NB4 (cell line): ENCODE results near the gene CDH7.

Experiments used
- DNase-seq: peaks from one replicate; pipeline ENCODE4 v3.0.0; 2010; ENCODE audit warnings: low read depth
- H3K4me3 ChIP-seq: one replicate; pipeline ENCODE4 v1.5.1; 2011; ENCODE audit warnings: mild to moderate bottlenecking, low read depth, low read length, moderate library complexity
- MYC ChIP-seq: IDR thresholded peaks from 2 replicates; pipeline ENCODE4 v1.6.1; 2011; ENCODE audit warnings: low read depth, low read length
- POLR2A ChIP-seq: IDR thresholded peaks from 2 replicates; pipeline ENCODE4 v1.6.1; 2011; ENCODE audit warnings: mild to moderate bottlenecking; ENCODE audit not compliant: insufficient read length; ENCODE audit errors: extremely low read depth
- TF ChIP-seq, protein P1 (sequence below): IDR thresholded peaks from one replicate; pipeline ENCODE4 v1.5.1; 2012; ENCODE audit warnings: low read depth, low read length
- TF ChIP-seq, protein P2 (sequence below): IDR thresholded peaks from 2 replicates; pipeline ENCODE4 v1.6.1; 2011; ENCODE audit warnings: low read depth, low read length

CDH7 gene

DNA sequence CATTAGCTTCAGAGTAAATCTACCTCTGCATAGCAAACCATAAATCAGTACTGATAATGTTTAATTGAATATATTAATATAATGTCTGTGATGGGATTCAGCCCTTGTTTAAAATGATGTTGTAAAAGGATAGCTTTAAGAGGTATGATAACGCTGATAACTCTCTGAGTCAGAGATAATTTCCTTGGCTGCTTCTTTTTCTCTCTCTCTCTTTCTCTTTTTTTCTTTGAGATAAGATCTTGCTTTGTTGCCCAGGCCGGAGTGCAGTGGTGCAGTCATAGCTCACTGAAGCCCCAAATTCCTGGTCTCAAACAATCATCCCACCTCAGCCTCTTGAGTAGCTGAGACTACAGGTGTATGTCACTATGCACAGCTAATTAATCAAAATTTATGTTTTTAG lies 35.7 kb downstream of the CDH7 start:
- no peak for DNase-seq
- TF ChIP-seq, protein P1, sequence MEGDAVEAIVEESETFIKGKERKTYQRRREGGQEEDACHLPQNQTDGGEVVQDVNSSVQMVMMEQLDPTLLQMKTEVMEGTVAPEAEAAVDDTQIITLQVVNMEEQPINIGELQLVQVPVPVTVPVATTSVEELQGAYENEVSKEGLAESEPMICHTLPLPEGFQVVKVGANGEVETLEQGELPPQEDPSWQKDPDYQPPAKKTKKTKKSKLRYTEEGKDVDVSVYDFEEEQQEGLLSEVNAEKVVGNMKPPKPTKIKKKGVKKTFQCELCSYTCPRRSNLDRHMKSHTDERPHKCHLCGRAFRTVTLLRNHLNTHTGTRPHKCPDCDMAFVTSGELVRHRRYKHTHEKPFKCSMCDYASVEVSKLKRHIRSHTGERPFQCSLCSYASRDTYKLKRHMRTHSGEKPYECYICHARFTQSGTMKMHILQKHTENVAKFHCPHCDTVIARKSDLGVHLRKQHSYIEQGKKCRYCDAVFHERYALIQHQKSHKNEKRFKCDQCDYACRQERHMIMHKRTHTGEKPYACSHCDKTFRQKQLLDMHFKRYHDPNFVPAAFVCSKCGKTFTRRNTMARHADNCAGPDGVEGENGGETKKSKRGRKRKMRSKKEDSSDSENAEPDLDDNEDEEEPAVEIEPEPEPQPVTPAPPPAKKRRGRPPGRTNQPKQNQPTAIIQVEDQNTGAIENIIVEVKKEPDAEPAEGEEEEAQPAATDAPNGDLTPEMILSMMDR: no peak
- no peak for TF ChIP-seq POLR2A
- TF ChIP-seq, protein P2, sequence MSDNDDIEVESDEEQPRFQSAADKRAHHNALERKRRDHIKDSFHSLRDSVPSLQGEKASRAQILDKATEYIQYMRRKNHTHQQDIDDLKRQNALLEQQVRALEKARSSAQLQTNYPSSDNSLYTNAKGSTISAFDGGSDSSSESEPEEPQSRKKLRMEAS: no peak
- no peak for TF ChIP-seq MYC
- H3K4me3 ChIP-seq: no peak overlapping the region

DNA sequence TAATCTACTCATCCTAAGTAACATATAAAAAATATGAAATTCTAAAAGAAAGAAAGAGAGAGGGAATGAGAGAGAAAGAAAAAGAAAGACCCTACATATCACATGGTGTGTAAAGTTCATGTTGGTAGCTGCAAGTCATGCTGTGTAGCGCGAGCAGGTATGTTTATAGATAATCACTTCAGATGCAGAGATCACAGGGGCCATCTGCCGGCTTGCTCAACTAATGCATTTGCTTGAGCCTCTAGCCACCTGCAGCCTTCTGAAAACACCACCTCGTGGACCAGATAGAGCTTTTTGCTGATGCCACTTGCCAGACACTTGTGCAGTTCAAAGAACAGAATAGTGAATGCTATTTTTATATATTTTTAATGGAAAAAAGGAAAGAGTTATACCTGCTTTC lies 37.6 kb downstream of the CDH7 start:
- DNase-seq: no peak

DNA sequence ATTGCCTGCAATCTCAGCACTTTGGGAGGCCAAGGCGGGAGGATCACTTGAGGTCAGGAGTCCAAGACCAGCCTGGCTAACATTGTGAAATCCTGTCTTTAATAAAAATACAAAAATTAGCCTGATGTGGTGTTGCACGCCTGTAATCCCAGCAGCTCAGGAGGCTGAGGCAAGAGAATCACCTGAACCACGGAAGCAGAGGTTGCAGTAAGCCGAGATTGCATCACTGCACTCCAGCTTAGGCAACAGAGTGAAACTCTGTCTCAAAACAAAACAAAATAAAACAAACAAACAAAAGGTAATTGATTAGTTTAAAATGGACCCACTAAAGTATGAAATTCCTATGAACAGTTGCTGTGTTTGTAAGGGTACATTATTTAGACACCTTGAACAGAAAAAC lies 39.8 kb downstream of the CDH7 start:
- no peak for DNase-seq
- H3K4me3 ChIP-seq: no peak overlapping the region
- TF ChIP-seq, protein P2: no peak
- no peak for TF ChIP-seq MYC
- TF ChIP-seq POLR2A: no peak
- TF ChIP-seq, protein P1: no peak

More for the DNA sequence above, 37.6 kb downstream of the CDH7 start:
- no peak overlapping the region for H3K4me3 ChIP-seq
- no peak for TF ChIP-seq MYC
- TF ChIP-seq, protein P2: no peak
- TF ChIP-seq POLR2A: no peak
- TF ChIP-seq, protein P1: no peak

DNA sequence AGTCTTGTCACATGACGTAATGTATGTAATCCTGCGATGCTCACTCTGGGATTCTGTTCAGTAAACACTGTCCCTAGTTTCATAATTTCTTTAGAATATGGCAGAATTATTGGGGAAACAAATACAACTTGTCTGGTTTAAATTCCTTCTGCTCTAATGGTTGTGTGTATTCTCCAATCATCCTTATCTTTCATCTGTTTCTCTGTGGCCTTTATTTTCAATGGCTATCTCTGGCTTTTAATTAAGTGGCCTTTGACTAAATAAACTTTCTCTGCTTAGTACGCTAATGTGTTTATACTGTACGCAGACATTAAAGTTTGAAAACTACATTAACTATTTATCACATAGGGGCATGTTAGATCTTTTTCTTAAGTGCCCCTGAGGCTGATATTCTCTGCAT lies 40.9 kb downstream of the CDH7 start:
- TF ChIP-seq, protein P2: no peak
- TF ChIP-seq MYC (no peak), POLR2A (no peak)
- TF ChIP-seq, protein P1: no peak

DNA sequence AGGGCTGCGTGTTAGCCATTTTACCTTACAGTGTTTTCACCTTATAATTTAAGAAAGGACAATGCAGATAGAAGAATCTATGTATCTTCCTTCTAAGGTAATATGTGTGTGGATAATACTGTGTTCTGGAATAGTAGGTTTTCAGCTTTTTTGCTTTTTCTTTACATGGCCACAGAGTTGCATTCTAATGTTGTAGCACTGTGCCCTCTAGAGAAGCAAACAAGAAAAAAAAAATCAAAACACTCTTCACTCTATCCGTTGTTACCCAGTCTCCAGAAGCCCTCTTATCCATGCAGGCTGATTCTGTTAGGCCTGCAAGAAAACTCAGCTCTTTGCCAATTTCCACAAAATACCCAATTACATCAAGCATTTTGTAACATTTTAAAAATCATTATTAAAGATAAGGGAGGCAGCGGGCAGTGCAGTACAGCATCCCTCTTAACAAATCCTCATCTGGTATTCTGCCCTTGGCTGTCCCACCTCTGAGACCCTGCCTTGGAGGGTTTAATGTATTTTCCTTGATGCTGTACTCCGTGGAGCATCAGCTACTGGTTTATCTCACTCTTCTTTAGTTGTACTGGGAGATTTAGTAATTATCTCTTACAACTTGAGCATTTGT lies 41.8 kb downstream of the CDH7 start:
- no peak for TF ChIP-seq POLR2A
- TF ChIP-seq MYC: no peak
- TF ChIP-seq, protein P1: no peak
- TF ChIP-seq, protein P2: no peak
- no peak for DNase-seq
- H3K4me3 ChIP-seq: no peak overlapping the region

More for the DNA sequence above, 40.9 kb downstream of the CDH7 start:
- DNase-seq: no peak
- H3K4me3 ChIP-seq: no peak overlapping the region

DNA sequence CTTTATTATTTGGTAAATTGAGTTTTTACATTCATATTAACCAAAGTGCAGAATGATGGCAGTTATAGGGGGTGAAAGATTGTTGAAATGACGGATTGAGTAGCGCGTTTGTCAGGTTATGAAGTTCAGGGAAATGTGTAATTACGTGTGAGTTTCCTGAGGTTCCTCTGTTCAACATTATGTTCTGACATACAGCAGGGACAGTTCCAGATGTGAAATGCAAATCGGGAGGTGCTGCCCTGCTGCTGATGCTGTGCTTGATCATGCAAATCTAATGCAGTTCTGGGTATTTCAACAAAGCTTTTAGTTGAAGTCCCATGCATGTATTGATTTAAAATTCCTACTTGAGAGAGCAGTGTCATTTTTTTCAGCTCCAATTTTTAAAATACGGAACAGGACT lies 57.9 kb downstream of the CDH7 start:
- H3K4me3 ChIP-seq: no peak overlapping the region
- DNase-seq: no peak
- no peak for TF ChIP-seq MYC
- TF ChIP-seq, protein P1: no peak
- TF ChIP-seq, protein P2: no peak
- no peak for TF ChIP-seq POLR2A
